ENCODE results near the gene HOXA3. TPM values are rescaled to one million over a fixed set of nuclear protein-coding genes. Genes with fewer than 3 reads are reported as not detected.

The HOXA3 gene
- total and polyA plus RNA-seq, 2 of the 8 experiments (the other 6 are each of a cell fraction or from before 2014, with no cell fraction given): not detected

- TF ChIP-seq CEBPB (IDR thresholded peaks at IDR 0.05; ENCODE audit: low read depth, low read length) (no peak), CHD1 (IDR thresholded peaks at IDR 0.05; ENCODE audit: low read depth, low read length) (no peak), SUZ12 (IDR thresholded peaks at IDR 0.05; ENCODE audit: low read length) (peak; percentile 97), EZH2 (IDR thresholded peaks at IDR 0.05; ENCODE audit: low read depth, low read length, severe bottlenecking) (peak; percentile 98)
Measured at GRCh38 chr7:27103489-27104226, 48.7 kb downstream of the HOXA3 start (continued).
